ENCODE data around the gene GUCY1A1.

The GUCY1A1 gene

GRCh38 chr4:155690044-155690837, 23.6 kb downstream of the GUCY1A1 start:
- Histone ChIP-seq H3K36me3 (replicated peaks) (no peaks in the 10 kb centered on the region), H3K4me3 (ENCODE audit: low read depth, low read length) (no peak overlapping the region), H3K27me3 (replicated peaks) (no peaks in the 10 kb centered on the region), H3K27ac (no peak overlapping the region)
- TF ChIP-seq, protein P1, sequence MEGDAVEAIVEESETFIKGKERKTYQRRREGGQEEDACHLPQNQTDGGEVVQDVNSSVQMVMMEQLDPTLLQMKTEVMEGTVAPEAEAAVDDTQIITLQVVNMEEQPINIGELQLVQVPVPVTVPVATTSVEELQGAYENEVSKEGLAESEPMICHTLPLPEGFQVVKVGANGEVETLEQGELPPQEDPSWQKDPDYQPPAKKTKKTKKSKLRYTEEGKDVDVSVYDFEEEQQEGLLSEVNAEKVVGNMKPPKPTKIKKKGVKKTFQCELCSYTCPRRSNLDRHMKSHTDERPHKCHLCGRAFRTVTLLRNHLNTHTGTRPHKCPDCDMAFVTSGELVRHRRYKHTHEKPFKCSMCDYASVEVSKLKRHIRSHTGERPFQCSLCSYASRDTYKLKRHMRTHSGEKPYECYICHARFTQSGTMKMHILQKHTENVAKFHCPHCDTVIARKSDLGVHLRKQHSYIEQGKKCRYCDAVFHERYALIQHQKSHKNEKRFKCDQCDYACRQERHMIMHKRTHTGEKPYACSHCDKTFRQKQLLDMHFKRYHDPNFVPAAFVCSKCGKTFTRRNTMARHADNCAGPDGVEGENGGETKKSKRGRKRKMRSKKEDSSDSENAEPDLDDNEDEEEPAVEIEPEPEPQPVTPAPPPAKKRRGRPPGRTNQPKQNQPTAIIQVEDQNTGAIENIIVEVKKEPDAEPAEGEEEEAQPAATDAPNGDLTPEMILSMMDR (IDR thresholded peaks at IDR 0.05; ENCODE audit: low read depth, low read length, missing control alignments): no peak
- in situ Hi-C loops (cut with HindIII; ENCODE audit: low pct_ligation_motif_present, low sequenced_read_pairs): no loop called here
- no peak for DNase-seq

DNA sequence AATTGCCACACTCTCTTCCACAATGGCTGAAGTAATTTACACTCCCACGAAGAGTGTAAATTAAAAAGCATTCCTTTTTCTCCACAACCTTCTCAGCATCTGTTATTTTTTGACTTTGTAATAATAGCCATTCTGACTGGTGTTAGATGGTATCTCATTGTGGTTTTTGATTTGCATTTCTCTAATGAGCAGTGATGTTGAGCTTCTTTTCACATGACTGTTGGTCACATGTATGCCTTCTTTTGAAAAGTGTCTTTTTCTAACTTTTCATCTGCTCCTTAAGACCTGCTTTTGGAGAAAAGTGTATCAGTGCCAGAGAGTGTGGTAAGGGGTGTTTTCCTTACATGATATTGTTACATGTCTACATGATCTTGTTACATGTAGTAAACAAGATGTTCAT, 25.7 kb downstream of the GUCY1A1 start:
- in situ Hi-C loops (cut with HindIII; ENCODE audit: low pct_ligation_motif_present, low sequenced_read_pairs): no loop called here
- no peak overlapping the region for H3K27ac ChIP-seq
- no peaks in the 10 kb centered on the region for H3K36me3 ChIP-seq (replicated peaks)
- no peak overlapping the region for H3K4me3 ChIP-seq (ENCODE audit: low read depth, low read length)
- DNase-seq: no peak
- TF ChIP-seq, protein P1 (IDR thresholded peaks at IDR 0.05; ENCODE audit: low read depth, low read length, missing control alignments): no peak
- no peaks in the 10 kb centered on the region for H3K27me3 ChIP-seq (replicated peaks)

DNA sequence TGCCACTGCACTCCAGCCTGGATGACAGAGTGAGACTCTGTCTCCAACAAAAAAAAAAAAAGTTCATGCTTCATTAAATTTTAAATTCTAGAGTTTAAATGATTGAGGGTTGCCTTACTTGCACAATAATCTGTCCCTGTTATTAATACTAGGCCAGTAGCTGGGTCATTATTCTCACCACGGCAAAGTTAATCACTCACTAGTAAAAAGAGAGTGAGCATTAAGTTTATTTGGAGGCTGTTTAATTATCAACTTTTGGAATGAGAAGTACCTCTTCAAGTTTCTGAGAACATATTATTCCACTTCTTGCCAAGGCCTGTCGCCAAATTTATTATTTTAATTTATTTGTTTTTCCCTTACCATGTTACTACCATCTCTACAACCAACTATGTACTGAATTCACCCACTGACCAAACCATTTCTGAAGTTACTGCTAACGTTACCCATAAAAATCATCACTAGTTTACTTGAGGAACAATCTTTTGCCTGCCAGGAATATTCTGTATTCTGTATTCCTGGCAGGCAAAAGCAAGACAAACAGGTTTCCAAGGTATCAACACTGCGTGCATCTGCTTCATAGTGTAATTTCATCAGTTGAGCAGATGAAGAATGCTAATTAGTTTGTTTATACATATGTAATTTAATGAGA, 26.5 kb downstream of the GUCY1A1 start:
- Histone ChIP-seq H3K4me3 (ENCODE audit: low read depth, low read length) (no peak overlapping the region), H3K27ac (no peak overlapping the region), H3K36me3 (replicated peaks) (no peaks in the 10 kb centered on the region), H3K27me3 (replicated peaks) (no peaks in the 10 kb centered on the region)
- no peak for DNase-seq
- in situ Hi-C loops (cut with HindIII; ENCODE audit: low pct_ligation_motif_present, low sequenced_read_pairs): no loop called here
- TF ChIP-seq, protein P1 (IDR thresholded peaks at IDR 0.05; ENCODE audit: low read depth, low read length, missing control alignments): no peak

- no peaks in the 10 kb centered on the region for H3K27me3 ChIP-seq (replicated peaks)
- TF ChIP-seq, protein P1 (IDR thresholded peaks at IDR 0.05; ENCODE audit: low read depth, low read length, missing control alignments): no peak
- no peak overlapping the region for H3K4me3 ChIP-seq (ENCODE audit: low read depth, low read length)
- H3K36me3 ChIP-seq (replicated peaks): no peaks in the 10 kb centered on the region
- DNase-seq: no peak
- H3K27ac ChIP-seq: no peak overlapping the region
- in situ Hi-C loops (cut with HindIII; ENCODE audit: low pct_ligation_motif_present, low sequenced_read_pairs): no loop called here
Observed at GRCh38 chr4:155694100-155694785, 27.6 kb downstream of the GUCY1A1 start.

DNA sequence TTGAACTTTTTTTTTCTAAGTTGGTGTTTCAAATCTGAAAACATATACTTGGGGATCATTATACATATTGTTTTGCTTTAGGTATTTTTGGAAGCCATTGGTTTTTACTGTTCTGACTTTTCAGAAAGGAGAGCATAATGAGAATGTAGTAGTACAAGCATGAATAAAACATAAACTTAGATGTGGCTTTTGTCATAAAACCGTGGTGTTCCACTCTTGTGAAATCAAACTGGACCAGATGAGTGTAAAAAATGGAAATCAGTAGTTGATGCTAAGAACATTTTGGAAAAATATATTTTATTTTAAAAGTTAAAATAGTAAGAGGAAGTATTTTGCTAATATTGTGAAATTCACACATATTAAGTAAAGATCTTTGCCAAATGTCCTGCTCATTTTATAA, 29.6 kb downstream of the GUCY1A1 start:
- in situ Hi-C loops (cut with HindIII; ENCODE audit: low pct_ligation_motif_present, low sequenced_read_pairs): no loop called here
- Histone ChIP-seq H3K27me3 (replicated peaks) (no peaks in the 10 kb centered on the region), H3K4me3 (ENCODE audit: low read depth, low read length) (no peak overlapping the region), H3K27ac (no peak overlapping the region), H3K36me3 (replicated peaks) (no peaks in the 10 kb centered on the region)
- TF ChIP-seq, protein P1 (IDR thresholded peaks at IDR 0.05; ENCODE audit: low read depth, low read length, missing control alignments): no peak
- DNase-seq: no peak
